Inflammatory macrophage (primary cell): ENCODE data around the gene LINGO4.
"Not testable (repeated sequence)": the region's sequence is repeated elsewhere in the genome, so short reads cannot be mapped to it uniquely, and the experiment has no call there.

Source experiments
- DNase-seq, 2 donors: peaks; one replicate each; pipeline ENCODE4 v3.0.0-alpha.2; 2020 to 2022

LINGO4 gene

GRCh38 chr1:151780736-151781135, 24.5 kb downstream of the LINGO4 start:
- peak; percentile 23 to 73 for DNase-seq

- DNase-seq: no peak
These were observed 25.4 kb downstream of the LINGO4 start for GRCh38 chr1:151779852-151780251.

GRCh38 chr1:151777317-151777716, 27.9 kb downstream of the LINGO4 start:
- DNase-seq: no peak

GRCh38 chr1:151776665-151777062, 28.6 kb downstream of the LINGO4 start:
- DNase-seq: no peak

- no peak for DNase-seq
These were observed 29.1 kb downstream of the LINGO4 start for GRCh38 chr1:151775894-151776664.

GRCh38 chr1:151774256-151774922, 30.8 kb downstream of the LINGO4 start:
- no peak for DNase-seq

GRCh38 chr1:151773702-151774101, 31.5 kb downstream of the LINGO4 start:
- DNase-seq: no peak

GRCh38 chr1:151769270-151769669, 35.9 kb downstream of the LINGO4 start:
- not testable (repeated sequence) for DNase-seq

GRCh38 chr1:151768351-151769066, 36.7 kb downstream of the LINGO4 start:
- peak in 1 of 2 donors; percentile 55 for DNase-seq

- DNase-seq: no peak
These were observed 41.2 kb downstream of the LINGO4 start for GRCh38 chr1:151763990-151764389.

GRCh38 chr1:151762941-151763921, 42.0 kb downstream of the LINGO4 start, which contains the start of gene MRPL9:
TSS of gene MRPL9 (minus strand) at chr1:151763496. CDS start at chr1:151763479, 17 bp downstream.
- peak; percentile 68 to 79 for DNase-seq

- DNase-seq: no peak
These were observed 44.4 kb downstream of the LINGO4 start for GRCh38 chr1:151760597-151761385.

GRCh38 chr1:151759241-151759640, 46.0 kb downstream of the LINGO4 start:
- DNase-seq: no peak

GRCh38 chr1:151756291-151756690, 48.9 kb downstream of the LINGO4 start:
- DNase-seq: peak; percentile 35 to 42
